H9 (cell line): ENCODE results near the gene FLVCR1. TPM values are rescaled to one million over a fixed set of nuclear protein-coding genes. Genes with fewer than 3 reads are reported as not detected.

Experiments
- DNase-seq: peaks from one replicate; pipeline ENCODE4 v3.0.0-alpha.2; 2017
- H2AFZ ChIP-seq: one replicate; pipeline ENCODE4 v1.6.1; 2013; ENCODE audit warnings: mild to moderate bottlenecking, low read length, control low read depth, moderate library complexity
- H2AK5ac ChIP-seq: 2 replicates; pipeline ENCODE4 v1.6.1; 2013; ENCODE audit warnings: low read length, control low read depth, mixed read lengths; ENCODE audit not compliant: insufficient read length
- H2BK120ac ChIP-seq: one replicate; pipeline ENCODE4 v1.6.1; 2013; ENCODE audit warnings: low read depth, mild to moderate bottlenecking, low read length, control low read depth, inconsistent platforms; ENCODE audit not compliant: poor library complexity, severe bottlenecking
- H2BK12ac ChIP-seq: 2 replicates; pipeline ENCODE4 v1.6.1; 2013; ENCODE audit warnings: low read length, control low read depth, mixed read lengths, low read depth; ENCODE audit not compliant: insufficient read length
- H2BK15ac ChIP-seq: 2 replicates; pipeline ENCODE4 v1.6.1; 2013; ENCODE audit warnings: low read depth, low read length, control low read depth
- H2BK20ac ChIP-seq: one replicate; pipeline ENCODE4 v1.6.1; 2013; ENCODE audit warnings: low read depth, mild to moderate bottlenecking, low read length, control low read depth, inconsistent platforms; ENCODE audit not compliant: poor library complexity, severe bottlenecking
- H2BK5ac ChIP-seq: 2 replicates; pipeline ENCODE4 v1.6.1; 2013; ENCODE audit warnings: low read length, control low read depth, mixed read lengths; ENCODE audit not compliant: insufficient read length
- H3K14ac ChIP-seq: 2 replicates; pipeline ENCODE4 v1.6.1; 2013; ENCODE audit warnings: low read length, control low read depth; ENCODE audit not compliant: insufficient read depth
- H3K18ac ChIP-seq: 2 replicates; pipeline ENCODE4 v1.6.1; 2013; ENCODE audit warnings: low read depth, mild to moderate bottlenecking, mixed read lengths, low read length, control low read depth; ENCODE audit not compliant: insufficient read length
- H3K23ac ChIP-seq: 2 replicates; pipeline ENCODE4 v1.6.1; 2013; ENCODE audit warnings: low read length, control low read depth, mixed read lengths, low read depth; ENCODE audit not compliant: insufficient read length
- H3K23me2 ChIP-seq: 2 replicates; pipeline ENCODE4 v1.6.1; 2013; ENCODE audit warnings: low read depth, mild to moderate bottlenecking, mixed read lengths, low read length, control low read depth; ENCODE audit not compliant: insufficient read length, poor library complexity, severe bottlenecking
- H3K27ac ChIP-seq: 2 replicates; pipeline ENCODE4 v1.5.1; 2013; ENCODE audit warnings: low read length, control low read depth, mixed read lengths, low read depth; ENCODE audit not compliant: insufficient read length
- H3K27me3 ChIP-seq: 2 replicates; pipeline ENCODE4 v1.6.1; 2013; ENCODE audit warnings: low read length, control low read depth, inconsistent platforms; ENCODE audit not compliant: insufficient read depth
- H3K4ac ChIP-seq: 2 replicates; pipeline ENCODE4 v1.6.1; 2013; ENCODE audit warnings: low read depth, mild to moderate bottlenecking, control low read depth, inconsistent platforms, low read length, moderate library complexity
- H3K4me1 ChIP-seq: 2 replicates; pipeline ENCODE4 v1.6.1; 2013; ENCODE audit warnings: low read length, control low read depth, inconsistent platforms; ENCODE audit not compliant: insufficient read depth
- H3K4me2 ChIP-seq: 2 replicates; pipeline ENCODE4 v1.6.1; 2013; ENCODE audit warnings: low read length, control low read depth, mixed read lengths; ENCODE audit not compliant: insufficient read length, insufficient read depth
- H3K56ac ChIP-seq: 2 replicates; pipeline ENCODE4 v1.6.1; 2013; ENCODE audit warnings: low read depth, mild to moderate bottlenecking, mixed read lengths, low read length, control low read depth; ENCODE audit not compliant: insufficient read length
- H3K79me1 ChIP-seq: 2 replicates; pipeline ENCODE4 v1.6.1; 2013; ENCODE audit warnings: low read depth, mild to moderate bottlenecking, moderate library complexity, low read length, control low read depth, inconsistent platforms; ENCODE audit not compliant: insufficient read depth, poor library complexity, severe bottlenecking
- H3K79me2 ChIP-seq: 2 replicates; pipeline ENCODE4 v1.6.1; 2013; ENCODE audit warnings: low read length, control low read depth, inconsistent platforms; ENCODE audit not compliant: insufficient read depth
- H3K9ac ChIP-seq: 2 replicates; pipeline ENCODE4 v1.6.1; 2013; ENCODE audit warnings: low read length, control low read depth, mixed read lengths; ENCODE audit not compliant: insufficient read length; ENCODE audit errors: extremely low read depth
- H3K9me3 ChIP-seq: one replicate; pipeline ENCODE4 v1.6.1; 2013; ENCODE audit warnings: low read depth, low read length, inconsistent platforms; ENCODE audit not compliant: control insufficient read depth
- H3T11ph ChIP-seq: one replicate; pipeline ENCODE4 v1.6.1; 2013; ENCODE audit warnings: mild to moderate bottlenecking, low read length, control low read depth, inconsistent platforms
- H4K20me1 ChIP-seq: one replicate; pipeline ENCODE4 v1.6.1; 2013; ENCODE audit not compliant: control insufficient read depth, insufficient read length, insufficient read depth
- H4K5ac ChIP-seq: 2 replicates; pipeline ENCODE4 v1.6.1; 2013; ENCODE audit warnings: low read depth, mild to moderate bottlenecking, mixed read lengths, low read length, control low read depth; ENCODE audit not compliant: insufficient read length
- H4K8ac ChIP-seq: replicated peaks from 2 replicates; pipeline ENCODE4 v1.6.1; 2013; ENCODE audit warnings: low read length, control low read depth, mixed read lengths, low read depth; ENCODE audit not compliant: insufficient read length
- H4K91ac ChIP-seq: 2 replicates; pipeline ENCODE4 v1.6.1; 2013; ENCODE audit warnings: low read depth, mild to moderate bottlenecking, moderate library complexity, mixed read lengths, low read length, control low read depth; ENCODE audit not compliant: insufficient read length
- H3K27ac Mint-ChIP-seq, 3 experiments: 2 replicates in 2 of 3; 3 replicates in 1 of 3; pipeline ENCODE4 v1.8.0; 2020 to 2021; ENCODE audit warnings: mixed read lengths in 3 of 3, mild to moderate bottlenecking in 1 of 3, moderate library complexity in 1 of 3
- H3K27me3 Mint-ChIP-seq: 2 replicates; pipeline ENCODE4 v1.8.0; 2021; ENCODE audit warnings: low read depth, mild to moderate bottlenecking, moderate library complexity, mixed read lengths
- H3K36me3 Mint-ChIP-seq, 3 experiments: 2 replicates in 2 of 3; 3 replicates in 1 of 3; pipeline ENCODE4 v1.8.0; 2020 to 2021; ENCODE audit warnings: low read depth in 3 of 3, mixed read lengths in 3 of 3; ENCODE audit not compliant: insufficient read depth in 1 of 3
- H3K4me1 Mint-ChIP-seq, 2 experiments: 2 replicates each; pipeline ENCODE4 v1.8.0; 2020; ENCODE audit warnings: mixed read lengths in 2 of 2
- H3K4me3 Mint-ChIP-seq, 2 experiments: 2 replicates in 1 of 2; 3 replicates in 1 of 2; pipeline ENCODE4 v1.8.0; 2020 to 2021; ENCODE audit warnings: mild to moderate bottlenecking in 2 of 2, mixed read lengths in 2 of 2, moderate library complexity in 1 of 2
- H3K9me3 Mint-ChIP-seq, 2 experiments: 2 replicates in 1 of 2; 3 replicates in 1 of 2; pipeline ENCODE4 v1.8.0; 2020; ENCODE audit warnings: mild to moderate bottlenecking in 2 of 2, mixed read lengths in 2 of 2, moderate library complexity in 1 of 2
- WGBS: extraction: QIAGEN DNeasy Blood & Tissue Kit; methylation state at CpG from one replicate; pipeline ENCODE4 v1.1.7; 2013; ENCODE audit warnings: missing lambda C conversion rate, low lambda C conversion rate, mixed read lengths; ENCODE audit not compliant: insufficient read length; ENCODE audit errors: extremely low coverage; 5-methylcytosine and 5-hydroxymethylcytosine counted together
- total RNA-seq: library from RNA; stranded (reverse); gene quantifications from 2 replicates; pipeline ENCODE4 v1.2.1, GENCODE V29; 2021
- TF ChIP-seq, protein P1 (sequence below): fragments of 200-600 bp; sonication (generic); conservative IDR thresholded peaks from 3 replicates; pipeline ENCODE4 v1.8.0; 2021; ENCODE audit warnings: antibody characterized with exemption, mild to moderate bottlenecking

Gene FLVCR1
- total RNA-seq, 1 experiment from 2014 or later = 55.2 TPM

DNA sequence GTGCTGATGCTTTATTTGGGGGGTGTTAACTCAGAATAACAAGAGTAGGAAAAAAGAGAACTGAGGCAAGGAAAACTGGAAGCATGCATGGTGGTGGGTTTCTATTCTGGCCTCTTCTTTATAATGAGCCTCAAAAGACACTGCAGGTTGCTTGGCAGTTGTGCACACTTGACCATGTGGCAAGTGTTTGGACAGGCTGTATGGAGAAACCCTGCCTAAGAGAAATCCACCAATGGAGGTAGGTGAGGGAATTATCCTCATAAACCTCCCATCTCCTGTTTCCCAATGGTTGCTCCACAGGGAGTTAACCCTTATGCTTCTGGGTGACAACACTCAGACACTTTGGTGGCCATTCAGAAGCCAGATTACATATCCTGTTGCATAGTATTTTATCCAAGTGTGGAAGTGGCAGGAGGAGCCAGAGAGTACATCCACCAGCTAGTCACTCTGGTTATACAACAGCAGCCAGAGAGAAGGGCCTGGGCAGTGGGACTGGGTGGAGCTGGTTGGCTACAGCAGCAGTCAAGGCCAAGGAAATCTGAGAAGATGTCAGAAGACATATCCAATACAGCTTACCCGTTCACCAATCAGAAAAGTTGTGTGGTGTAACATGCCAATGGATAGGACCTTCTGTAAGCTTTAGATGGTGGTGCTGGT, 75.9 kb downstream of the FLVCR1 start:
- no peak overlapping the region for H3K9ac ChIP-seq
- Mint-ChIP-seq H3K36me3 (peaks cover 0 to 9% (median 1%) of the 10 kb centered on the region in 3 experiments; a peak in 4 of 7 replicates), H3K27ac (no peak overlapping the region; a peak in 1 of 7 replicates), H3K27me3 (peaks cover 12% of the 10 kb centered on the region), H3K9me3 (peaks cover 1 to 8% of the 10 kb centered on the region in 2 experiments; a peak in 3 of 5 replicates), H3K4me1 (peaks cover 30 to 31% of the 10 kb centered on the region in 2 experiments), H3K4me3 (no peak overlapping the region; a peak in 1 of 5 replicates)
- H2BK20ac ChIP-seq = no peak overlapping the region
- H2BK15ac ChIP-seq = no peak overlapping the region
- H2AFZ ChIP-seq = no peak overlapping the region
- no peak overlapping the region for H3K4me2 ChIP-seq
- H3K79me1 ChIP-seq = no peaks in the 10 kb centered on the region
- no peak overlapping the region for H3K23ac ChIP-seq
- H2BK5ac ChIP-seq = no peak overlapping the region
- H3K27me3 ChIP-seq = no peaks in the 10 kb centered on the region
- H4K91ac ChIP-seq = no peak overlapping the region
- no peak for DNase-seq
- no peak overlapping the region for H3K14ac ChIP-seq
- no peak overlapping the region for H3K27ac ChIP-seq
- no peak overlapping the region for H4K8ac ChIP-seq
- no peaks in the 10 kb centered on the region for H3K79me2 ChIP-seq
- no peaks in the 10 kb centered on the region for H4K20me1 ChIP-seq
- no peak overlapping the region for H3K4ac ChIP-seq
- WGBS = no CpG with 5 or more reads among the region's 1 CpG
- no peak overlapping the region for H2BK120ac ChIP-seq
- H3K4me1 ChIP-seq = peaks cover 10% of the 10 kb centered on the region
- H3K9me3 ChIP-seq = no peaks in the 10 kb centered on the region
- TF ChIP-seq, protein P1, sequence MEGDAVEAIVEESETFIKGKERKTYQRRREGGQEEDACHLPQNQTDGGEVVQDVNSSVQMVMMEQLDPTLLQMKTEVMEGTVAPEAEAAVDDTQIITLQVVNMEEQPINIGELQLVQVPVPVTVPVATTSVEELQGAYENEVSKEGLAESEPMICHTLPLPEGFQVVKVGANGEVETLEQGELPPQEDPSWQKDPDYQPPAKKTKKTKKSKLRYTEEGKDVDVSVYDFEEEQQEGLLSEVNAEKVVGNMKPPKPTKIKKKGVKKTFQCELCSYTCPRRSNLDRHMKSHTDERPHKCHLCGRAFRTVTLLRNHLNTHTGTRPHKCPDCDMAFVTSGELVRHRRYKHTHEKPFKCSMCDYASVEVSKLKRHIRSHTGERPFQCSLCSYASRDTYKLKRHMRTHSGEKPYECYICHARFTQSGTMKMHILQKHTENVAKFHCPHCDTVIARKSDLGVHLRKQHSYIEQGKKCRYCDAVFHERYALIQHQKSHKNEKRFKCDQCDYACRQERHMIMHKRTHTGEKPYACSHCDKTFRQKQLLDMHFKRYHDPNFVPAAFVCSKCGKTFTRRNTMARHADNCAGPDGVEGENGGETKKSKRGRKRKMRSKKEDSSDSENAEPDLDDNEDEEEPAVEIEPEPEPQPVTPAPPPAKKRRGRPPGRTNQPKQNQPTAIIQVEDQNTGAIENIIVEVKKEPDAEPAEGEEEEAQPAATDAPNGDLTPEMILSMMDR = no peak
- H3K56ac ChIP-seq = no peak overlapping the region
- no peak overlapping the region for H2AK5ac ChIP-seq
- no peak overlapping the region for H3T11ph ChIP-seq
- no peak overlapping the region for H3K18ac ChIP-seq
- no peak overlapping the region for H2BK12ac ChIP-seq
- no peak overlapping the region for H4K5ac ChIP-seq
- H3K23me2 ChIP-seq = no peaks in the 10 kb centered on the region
